Breast epithelium (tissue), 4 donors: ENCODE data around the gene POLR3K. TPM values are rescaled to one million over a fixed set of nuclear protein-coding genes. Genes with fewer than 3 reads are reported as not detected.

ENCODE experiments used
- DNase-seq, 2 donors: peaks; one replicate each; pipeline ENCODE4 v3.0.0-alpha.2; 2019; ENCODE audit warnings: low spot score in 2 of 2
- H3K27ac ChIP-seq, 2 donors: fragments of 200-600 bp; sonication (generic) in 1 of 2; one replicate each; pipeline ENCODE4 v1.5.1; 2016 to 2019; ENCODE audit warnings: mild to moderate bottlenecking in 1 of 2
- H3K27me3 ChIP-seq, 2 donors: fragments of 200-600 bp; sonication (generic) in 1 of 2; one replicate each; pipeline versions ENCODE4 v1.5.1 to v1.6.0; 2017 to 2019; ENCODE audit warnings: control low read depth in 1 of 2, mild to moderate bottlenecking in 1 of 2
- H3K36me3 ChIP-seq: fragments of 200-600 bp; one replicate; pipeline ENCODE4 v1.5.1; 2019
- H3K4me1 ChIP-seq, 2 donors: fragments of 200-600 bp; sonication (generic); one replicate each; pipeline ENCODE4 v1.5.1; 2016 to 2019; ENCODE audit warnings: control low read depth in 1 of 2
- H3K4me3 ChIP-seq, 3 donors: fragments of 200-600 bp; sonication (generic); 1 replicate in 2 of 3; 2 replicates in 1 of 3; pipeline ENCODE4 v1.5.1; 2016 to 2019; ENCODE audit warnings: mild to moderate bottlenecking in 3 of 3, moderate library complexity in 2 of 3
- H3K9me3 ChIP-seq, 2 donors: fragments of 200-600 bp; sonication (generic) in 1 of 2; one replicate each; pipeline ENCODE4 v1.5.1; 2016 to 2019; ENCODE audit warnings: control low read depth in 1 of 2
- POLR2A ChIP-seq: fragments of 450-650 bp; IDR thresholded peaks from one replicate; pipeline ENCODE4 v1.6.1; 2016; ENCODE audit warnings: antibody characterized with exemption, mild to moderate bottlenecking, moderate library complexity
- POLR2AphosphoS5 ChIP-seq, 3 donors: sonication (generic); formaldehyde crosslinking; IDR thresholded peaks; one replicate each; pipeline ENCODE4 v1.6.1; 2017; ENCODE audit warnings: antibody characterized with exemption in 3 of 3
- intact Hi-C: fragments of 100-400 bp; cut with DNase I; formaldehyde crosslinking; loops from one replicate; pipeline ENCODE4 v1.15.1; 2023; ENCODE audit warnings: low total_unique reads
- total RNA-seq, 3 donors: library from RNA; depleted of rRNA; stranded (reverse); fragments of >200 nt; gene quantifications; one replicate each; pipeline ENCODE4 v1.1.0, GENCODE V29; 2016
- TF ChIP-seq, protein P1 (sequence below), 3 donors: fragments of 450-650 bp; IDR thresholded peaks; one replicate each; pipeline ENCODE4 v1.5.1; 2016 to 2017; ENCODE audit warnings: antibody characterized with exemption in 3 of 3, mild to moderate bottlenecking in 3 of 3, moderate library complexity in 3 of 3

Gene POLR3K
- total RNA-seq, 3 donors from 2014 or later: 3.8 to 6.9 (median 6.6) TPM

DNA sequence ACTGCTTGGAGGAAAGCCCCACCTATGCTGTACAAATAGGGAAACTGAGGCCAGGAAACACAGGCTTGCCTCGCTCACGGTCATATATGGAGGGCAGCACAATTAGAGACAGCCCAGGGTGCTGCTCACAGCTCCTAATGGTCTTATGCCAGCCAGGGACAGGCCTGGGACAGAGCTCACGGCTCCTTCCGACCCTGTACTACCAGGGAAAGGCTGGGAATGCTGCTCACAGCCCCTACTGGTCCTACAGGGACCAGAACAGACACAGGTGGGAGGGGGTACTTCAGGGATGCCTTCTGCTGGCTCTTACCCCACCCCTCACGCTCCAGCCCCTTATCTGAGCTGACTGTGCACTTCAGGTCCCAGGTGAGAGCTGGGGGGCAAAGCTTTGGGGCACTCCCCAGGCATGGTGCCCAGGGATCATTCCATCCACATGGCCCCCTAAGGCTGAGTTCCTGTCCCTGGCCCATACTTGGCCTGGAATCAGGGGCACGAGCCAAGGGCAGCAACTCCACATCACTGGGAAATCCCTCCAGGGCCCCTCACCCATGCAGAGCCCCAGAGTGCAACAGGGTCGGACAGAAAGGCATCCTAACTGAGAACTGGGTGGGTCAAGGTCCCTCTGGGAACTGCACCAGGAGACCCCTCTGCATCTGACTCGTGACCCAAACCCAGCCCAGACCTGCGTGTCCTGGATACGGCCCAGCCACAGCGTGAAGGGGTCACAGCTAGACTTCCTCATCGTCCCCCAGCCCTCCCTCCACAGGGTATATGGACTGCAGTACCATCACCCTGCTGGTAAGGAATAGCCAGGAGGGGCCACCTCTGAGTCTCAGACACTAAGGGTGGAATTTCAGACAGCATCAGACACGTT is 13.1 kb upstream of the POLR3K start:
- Histone ChIP-seq H3K27ac (peak overlapping the region in 1 of 2 donors; percentile 4), H3K36me3 (no peaks in the 10 kb centered on the region), H3K4me1 (peaks cover 28 to 38% of the 10 kb centered on the region in 2 donors), H3K27me3 (no peaks in the 10 kb centered on the region), H3K4me3 (no peak overlapping the region), H3K9me3 (no peaks in the 10 kb centered on the region)
- intact Hi-C loops: no loop called here
- TF ChIP-seq POLR2A: no peak
- TF ChIP-seq POLR2AphosphoS5 (IDR thresholded peaks at IDR 0.05): no peak
- TF ChIP-seq, protein P1, sequence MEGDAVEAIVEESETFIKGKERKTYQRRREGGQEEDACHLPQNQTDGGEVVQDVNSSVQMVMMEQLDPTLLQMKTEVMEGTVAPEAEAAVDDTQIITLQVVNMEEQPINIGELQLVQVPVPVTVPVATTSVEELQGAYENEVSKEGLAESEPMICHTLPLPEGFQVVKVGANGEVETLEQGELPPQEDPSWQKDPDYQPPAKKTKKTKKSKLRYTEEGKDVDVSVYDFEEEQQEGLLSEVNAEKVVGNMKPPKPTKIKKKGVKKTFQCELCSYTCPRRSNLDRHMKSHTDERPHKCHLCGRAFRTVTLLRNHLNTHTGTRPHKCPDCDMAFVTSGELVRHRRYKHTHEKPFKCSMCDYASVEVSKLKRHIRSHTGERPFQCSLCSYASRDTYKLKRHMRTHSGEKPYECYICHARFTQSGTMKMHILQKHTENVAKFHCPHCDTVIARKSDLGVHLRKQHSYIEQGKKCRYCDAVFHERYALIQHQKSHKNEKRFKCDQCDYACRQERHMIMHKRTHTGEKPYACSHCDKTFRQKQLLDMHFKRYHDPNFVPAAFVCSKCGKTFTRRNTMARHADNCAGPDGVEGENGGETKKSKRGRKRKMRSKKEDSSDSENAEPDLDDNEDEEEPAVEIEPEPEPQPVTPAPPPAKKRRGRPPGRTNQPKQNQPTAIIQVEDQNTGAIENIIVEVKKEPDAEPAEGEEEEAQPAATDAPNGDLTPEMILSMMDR (IDR thresholded peaks at IDR 0.05): no peak
- no peak for DNase-seq

DNA sequence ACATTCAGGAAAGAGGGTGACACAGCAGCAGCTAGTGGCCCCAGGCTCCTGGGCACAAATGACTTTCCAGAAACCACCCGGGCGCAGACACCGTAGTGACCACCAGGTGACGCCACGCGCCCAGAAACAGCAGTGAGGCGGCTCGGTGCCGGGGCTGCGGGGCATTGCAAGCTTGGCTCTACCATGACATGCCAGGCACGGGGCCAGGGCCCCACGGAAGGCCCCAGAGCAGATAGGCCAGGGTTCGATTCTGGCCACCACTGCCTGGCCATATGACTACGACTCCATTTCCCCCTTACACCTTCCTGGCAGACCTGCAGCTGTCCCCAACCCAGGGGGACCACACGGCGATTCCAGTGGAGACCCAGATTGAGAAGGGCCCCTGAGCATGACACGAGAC is 12.3 kb upstream of the POLR3K start:
- no peaks in the 10 kb centered on the region for H3K27me3 ChIP-seq
- H3K4me3 ChIP-seq: no peak overlapping the region
- no peaks in the 10 kb centered on the region for H3K9me3 ChIP-seq
- peaks cover 7% of the 10 kb centered on the region for H3K36me3 ChIP-seq
- TF ChIP-seq POLR2A: no peak
- peak in 1 of 3 donors; percentile 65 for TF ChIP-seq POLR2AphosphoS5 (IDR thresholded peaks at IDR 0.05)
- TF ChIP-seq, protein P1 (IDR thresholded peaks at IDR 0.05): peak; percentile 94 to 99 (median 99)
- intact Hi-C loops: no loop called here
- H3K4me1 ChIP-seq: peaks cover 24 to 32% of the 10 kb centered on the region in 2 donors
- peak; percentile 74 to 91 for DNase-seq
- no peak overlapping the region for H3K27ac ChIP-seq

DNA sequence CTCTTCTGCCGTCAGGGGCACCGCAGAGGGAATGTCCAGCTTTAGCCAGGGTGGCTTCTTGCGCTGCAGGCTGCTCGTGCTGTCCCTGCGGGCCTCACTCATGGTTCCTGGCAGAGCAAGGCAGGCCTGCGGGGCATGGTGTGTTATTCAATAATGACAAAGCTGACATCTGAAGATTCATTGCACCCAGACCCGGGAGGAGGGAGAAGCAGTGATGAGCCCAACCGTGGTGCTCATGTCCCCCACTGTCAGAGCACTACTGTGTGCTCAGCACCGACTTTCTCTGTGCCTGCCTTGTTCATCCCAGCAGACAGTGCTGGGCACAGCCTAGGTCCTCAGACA is 11.5 kb upstream of the POLR3K start:
- H3K4me1 ChIP-seq: peaks cover 19 to 23% of the 10 kb centered on the region in 2 donors
- H3K27me3 ChIP-seq: no peaks in the 10 kb centered on the region
- peak overlapping the region in 1 of 2 donors; percentile 43 for H3K27ac ChIP-seq
- H3K36me3 ChIP-seq: peaks cover 7% of the 10 kb centered on the region
- no peak for DNase-seq
- H3K4me3 ChIP-seq: no peak overlapping the region
- intact Hi-C loops: no loop called here
- TF ChIP-seq POLR2AphosphoS5 (IDR thresholded peaks at IDR 0.05) (no peak), POLR2A (no peak)
- TF ChIP-seq, protein P1 (IDR thresholded peaks at IDR 0.05): no peak
- H3K9me3 ChIP-seq: no peaks in the 10 kb centered on the region

DNA sequence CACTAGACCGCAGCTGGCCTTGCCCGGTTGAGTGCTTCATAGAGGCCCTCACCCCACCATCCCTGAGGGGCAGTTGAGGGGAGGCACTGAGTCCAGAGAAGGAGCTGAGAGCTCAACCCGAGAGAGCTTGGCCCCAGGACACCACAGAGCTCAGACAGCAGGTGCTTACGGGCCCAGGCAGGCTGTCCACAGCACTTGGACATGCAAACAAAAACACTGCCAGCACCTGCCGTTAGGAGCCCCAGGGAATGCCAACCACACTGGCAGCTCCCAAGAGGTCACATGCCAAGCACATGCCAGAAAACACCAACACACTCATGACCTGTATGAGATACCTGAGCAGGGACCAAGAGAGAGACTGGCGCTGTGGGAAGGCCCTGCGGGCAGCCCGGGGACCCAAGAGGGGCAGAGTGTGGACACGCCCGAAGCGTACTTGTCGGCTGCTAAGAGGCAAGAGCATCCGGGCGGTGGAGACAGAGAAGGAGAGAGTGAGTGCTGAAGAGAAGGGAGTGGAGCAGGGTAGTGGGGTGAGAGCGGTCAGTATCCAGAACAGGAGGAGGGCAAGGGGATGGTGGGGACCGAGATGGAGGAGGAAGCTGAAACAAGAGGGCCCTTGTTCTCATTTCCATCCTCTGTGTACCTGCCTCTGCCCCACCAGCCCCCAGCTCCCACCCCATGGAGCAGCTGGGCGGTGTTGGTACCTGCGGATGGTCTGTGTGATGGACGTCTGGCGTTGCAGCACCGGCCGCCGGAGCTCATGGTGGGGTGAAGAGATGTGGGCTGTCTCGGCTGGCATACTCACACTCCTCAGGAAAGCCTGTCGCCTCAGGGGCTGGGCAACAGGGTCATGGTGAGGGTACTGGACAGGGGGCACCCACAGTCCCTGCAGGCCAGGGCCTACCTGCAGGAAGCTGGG is 10.8 kb upstream of the POLR3K start:
- TF ChIP-seq POLR2AphosphoS5 (IDR thresholded peaks at IDR 0.05): peak in 1 of 3 donors; percentile 50
- TF ChIP-seq, protein P1 (IDR thresholded peaks at IDR 0.05): peak in 1 of 3 donors; percentile 8
- no peak for TF ChIP-seq POLR2A
- Histone ChIP-seq H3K9me3 (no peaks in the 10 kb centered on the region), H3K4me3 (no peak overlapping the region), H3K27me3 (no peaks in the 10 kb centered on the region), H3K27ac (peak overlapping the region in 1 of 2 donors; percentile 43), H3K36me3 (peaks cover 7% of the 10 kb centered on the region), H3K4me1 (peaks cover 17 to 18% of the 10 kb centered on the region in 2 donors)
- peak; percentile 55 to 83 for DNase-seq
- intact Hi-C loops: no loop called here
